Measurements from ENCODE around the gene RNASE4.
"Not testable (repeated sequence)": the region's sequence is repeated elsewhere in the genome, so short reads cannot be mapped to it uniquely, and the experiment has no call there.

Gene RNASE4

GRCh38 chr14:20683891-20684661 lies at the start of gene RNASE4:
RNASE4 (plus strand) TSS chr14:20684560; CDS start chr14:20699372, 14,812 bp downstream.
- DNase-seq, result peak; percentile 83

- no peak for DNase-seq
These were observed 42.8 kb upstream of the RNASE4 start, which contains the start of gene OR6S1 for GRCh38 chr14:20641591-20641990. OR6S1 (minus strand) TSS chr14:20641691; CDS start chr14:20641691, 0 bp downstream.

GRCh38 chr14:20642182-20642581 lies 42.2 kb upstream of the RNASE4 start:
- DNase-seq, result no peak

- not testable (repeated sequence) for DNase-seq
These were observed 41.6 kb upstream of the RNASE4 start for GRCh38 chr14:20642755-20643154.

GRCh38 chr14:20644520-20644919 lies 39.8 kb upstream of the RNASE4 start:
- DNase-seq, result no peak

- DNase-seq, result no peak
These were observed 38.9 kb upstream of the RNASE4 start for GRCh38 chr14:20645481-20645880.

- peak; percentile 52 for DNase-seq
These were observed 31.1 kb upstream of the RNASE4 start for GRCh38 chr14:20652996-20653975.

- no peak for DNase-seq
These were observed 28.5 kb upstream of the RNASE4 start for GRCh38 chr14:20655851-20656250.

GRCh38 chr14:20656274-20656673 lies 28.1 kb upstream of the RNASE4 start:
- DNase-seq, result no peak

GRCh38 chr14:20657216-20658211 lies 26.8 kb upstream of the RNASE4 start:
- DNase-seq, result peak; percentile 26

GRCh38 chr14:20658246-20658645 lies 26.1 kb upstream of the RNASE4 start:
- no peak for DNase-seq

- DNase-seq, result no peak
These were observed 25.0 kb upstream of the RNASE4 start for GRCh38 chr14:20659336-20659735.

GRCh38 chr14:20659813-20660395 lies 24.5 kb upstream of the RNASE4 start:
- no peak for DNase-seq

GRCh38 chr14:20661197-20661596 lies 23.2 kb upstream of the RNASE4 start:
- no peak for DNase-seq

- DNase-seq, result peak; percentile 89
These were observed 21.2 kb upstream of the RNASE4 start for GRCh38 chr14:20662968-20663732.

- DNase-seq, result not testable (repeated sequence)
These were observed 17.9 kb upstream of the RNASE4 start for GRCh38 chr14:20666400-20666961.

GRCh38 chr14:20667957-20668356 lies 16.4 kb upstream of the RNASE4 start:
- peak; percentile 38 for DNase-seq

- no peak for DNase-seq
These were observed 15.4 kb upstream of the RNASE4 start for GRCh38 chr14:20668969-20669368.

GRCh38 chr14:20671597-20672283 lies 12.6 kb upstream of the RNASE4 start:
- DNase-seq, result no peak

GRCh38 chr14:20675669-20676068 lies 8.7 kb upstream of the RNASE4 start:
- DNase-seq, result no peak

Data from CD4-positive, alpha-beta T cell treated with Interleukin-15 for 1 hour (primary cell).